Measurements from ENCODE around the gene SYNGR3. TPM values are rescaled to one million over a fixed set of nuclear protein-coding genes. Genes with fewer than 3 reads are reported as not detected.

Gene SYNGR3
- total and polyA plus RNA-seq, 2 of the 13 experiments (the other 11 are each of a cell fraction or from before 2014, with no cell fraction given): 0.97 to 5.7 TPM

GRCh38 chr16:1964506-1965395, 25.0 kb upstream of the SYNGR3 start, which contains the start of gene RPS2 (continued):
- TF ChIP-seq, protein P1, sequence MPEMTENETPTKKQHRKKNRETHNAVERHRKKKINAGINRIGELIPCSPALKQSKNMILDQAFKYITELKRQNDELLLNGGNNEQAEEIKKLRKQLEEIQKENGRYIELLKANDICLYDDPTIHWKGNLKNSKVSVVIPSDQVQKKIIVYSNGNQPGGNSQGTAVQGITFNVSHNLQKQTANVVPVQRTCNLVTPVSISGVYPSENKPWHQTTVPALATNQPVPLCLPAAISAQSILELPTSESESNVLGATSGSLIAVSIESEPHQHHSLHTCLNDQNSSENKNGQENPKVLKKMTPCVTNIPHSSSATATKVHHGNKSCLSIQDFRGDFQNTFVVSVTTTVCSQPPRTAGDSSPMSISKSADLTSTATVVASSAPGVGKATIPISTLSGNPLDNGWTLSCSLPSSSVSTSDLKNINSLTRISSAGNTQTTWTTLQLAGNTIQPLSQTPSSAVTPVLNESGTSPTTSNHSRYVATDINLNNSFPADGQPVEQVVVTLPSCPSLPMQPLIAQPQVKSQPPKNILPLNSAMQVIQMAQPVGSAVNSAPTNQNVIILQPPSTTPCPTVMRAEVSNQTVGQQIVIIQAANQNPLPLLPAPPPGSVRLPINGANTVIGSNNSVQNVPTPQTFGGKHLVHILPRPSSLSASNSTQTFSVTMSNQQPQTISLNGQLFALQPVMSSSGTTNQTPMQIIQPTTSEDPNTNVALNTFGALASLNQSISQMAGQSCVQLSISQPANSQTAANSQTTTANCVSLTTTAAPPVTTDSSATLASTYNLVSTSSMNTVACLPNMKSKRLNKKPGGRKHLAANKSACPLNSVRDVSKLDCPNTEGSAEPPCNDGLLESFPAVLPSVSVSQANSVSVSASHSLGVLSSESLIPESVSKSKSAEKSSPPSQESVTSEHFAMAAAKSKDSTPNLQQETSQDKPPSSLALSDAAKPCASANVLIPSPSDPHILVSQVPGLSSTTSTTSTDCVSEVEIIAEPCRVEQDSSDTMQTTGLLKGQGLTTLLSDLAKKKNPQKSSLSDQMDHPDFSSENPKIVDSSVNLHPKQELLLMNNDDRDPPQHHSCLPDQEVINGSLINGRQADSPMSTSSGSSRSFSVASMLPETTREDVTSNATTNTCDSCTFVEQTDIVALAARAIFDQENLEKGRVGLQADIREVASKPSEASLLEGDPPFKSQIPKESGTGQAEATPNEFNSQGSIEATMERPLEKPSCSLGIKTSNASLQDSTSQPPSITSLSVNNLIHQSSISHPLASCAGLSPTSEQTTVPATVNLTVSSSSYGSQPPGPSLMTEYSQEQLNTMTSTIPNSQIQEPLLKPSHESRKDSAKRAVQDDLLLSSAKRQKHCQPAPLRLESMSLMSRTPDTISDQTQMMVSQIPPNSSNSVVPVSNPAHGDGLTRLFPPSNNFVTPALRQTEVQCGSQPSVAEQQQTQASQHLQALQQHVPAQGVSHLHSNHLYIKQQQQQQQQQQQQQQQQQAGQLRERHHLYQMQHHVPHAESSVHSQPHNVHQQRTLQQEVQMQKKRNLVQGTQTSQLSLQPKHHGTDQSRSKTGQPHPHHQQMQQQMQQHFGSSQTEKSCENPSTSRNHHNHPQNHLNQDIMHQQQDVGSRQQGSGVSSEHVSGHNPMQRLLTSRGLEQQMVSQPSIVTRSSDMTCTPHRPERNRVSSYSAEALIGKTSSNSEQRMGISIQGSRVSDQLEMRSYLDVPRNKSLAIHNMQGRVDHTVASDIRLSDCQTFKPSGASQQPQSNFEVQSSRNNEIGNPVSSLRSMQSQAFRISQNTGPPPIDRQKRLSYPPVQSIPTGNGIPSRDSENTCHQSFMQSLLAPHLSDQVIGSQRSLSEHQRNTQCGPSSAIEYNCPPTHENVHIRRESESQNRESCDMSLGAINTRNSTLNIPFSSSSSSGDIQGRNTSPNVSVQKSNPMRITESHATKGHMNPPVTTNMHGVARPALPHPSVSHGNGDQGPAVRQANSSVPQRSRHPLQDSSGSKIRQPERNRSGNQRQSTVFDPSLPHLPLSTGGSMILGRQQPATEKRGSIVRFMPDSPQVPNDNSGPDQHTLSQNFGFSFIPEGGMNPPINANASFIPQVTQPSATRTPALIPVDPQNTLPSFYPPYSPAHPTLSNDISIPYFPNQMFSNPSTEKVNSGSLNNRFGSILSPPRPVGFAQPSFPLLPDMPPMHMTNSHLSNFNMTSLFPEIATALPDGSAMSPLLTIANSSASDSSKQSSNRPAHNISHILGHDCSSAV (CRISPR knock-in tag; IDR thresholded peaks at IDR 0.05; ENCODE audit: borderline replicate concordance): 0 out of 2 replicates have a peak, but pooled peaks have one; percentile 27
- TF ChIP-seq SNAI1 (CRISPR knock-in tag; IDR thresholded peaks at IDR 0.05; ENCODE audit: borderline replicate concordance): peak; percentile 73; the same call in 1 of the 2 replicates
- TF ChIP-seq NAIF1 (CRISPR knock-in tag; IDR thresholded peaks at IDR 0.05; ENCODE audit: borderline replicate concordance): no peak; the same call in 1 of the 2 replicates
- TF ChIP-seq ZNF749 (CRISPR knock-in tag; IDR thresholded peaks at IDR 0.05; ENCODE audit: borderline replicate concordance): 0 out of 2 replicates have a peak, but pooled peaks have one; percentile 80
- TF ChIP-seq, protein P2, sequence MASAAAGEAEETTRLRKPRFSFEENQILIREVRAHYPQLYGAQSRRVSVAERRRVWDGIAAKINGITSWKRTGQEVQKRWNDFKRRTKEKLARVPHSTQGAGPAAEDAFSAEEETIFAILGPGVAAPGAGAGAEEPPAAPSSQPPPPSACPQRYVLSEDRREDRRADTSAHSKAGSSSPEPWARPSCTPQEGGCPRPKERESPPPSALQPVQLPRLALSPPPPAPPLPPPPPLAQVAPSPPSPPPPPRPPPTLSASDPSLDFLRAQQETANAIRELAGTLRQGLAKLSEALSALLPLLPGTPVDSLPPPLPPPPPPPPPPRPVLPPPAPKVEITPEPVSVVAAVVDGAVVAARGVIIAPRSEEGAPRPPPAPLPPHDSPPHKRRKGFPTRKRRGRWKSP (CRISPR knock-in tag; IDR thresholded peaks at IDR 0.05): peak; percentile 73
- TF ChIP-seq FOXP1 (IDR thresholded peaks at IDR 0.05): no peak
- no peak for TF ChIP-seq FOXP1 (CRISPR knock-in tag; IDR thresholded peaks at IDR 0.05)
- TF ChIP-seq RARA (CRISPR knock-in tag; IDR thresholded peaks at IDR 0.05): 0 out of 2 replicates have a peak, but pooled peaks have one; percentile 26
- peak; percentile 67; the same call in 1 of the 2 replicates for TF ChIP-seq ZNF350 (CRISPR knock-in tag; IDR thresholded peaks at IDR 0.05; ENCODE audit: borderline replicate concordance, low read depth)
- TF ChIP-seq ZNF451 (CRISPR knock-in tag; IDR thresholded peaks at IDR 0.05): peak; percentile 59; the same call in 1 of the 2 replicates
- TF ChIP-seq ZBTB49 (CRISPR knock-in tag; IDR thresholded peaks at IDR 0.05; ENCODE audit: borderline replicate concordance): no peak
- TF ChIP-seq ATRX (CRISPR knock-in tag; IDR thresholded peaks at IDR 0.05; ENCODE audit: borderline replicate concordance): no peak
- TF ChIP-seq, protein P3, sequence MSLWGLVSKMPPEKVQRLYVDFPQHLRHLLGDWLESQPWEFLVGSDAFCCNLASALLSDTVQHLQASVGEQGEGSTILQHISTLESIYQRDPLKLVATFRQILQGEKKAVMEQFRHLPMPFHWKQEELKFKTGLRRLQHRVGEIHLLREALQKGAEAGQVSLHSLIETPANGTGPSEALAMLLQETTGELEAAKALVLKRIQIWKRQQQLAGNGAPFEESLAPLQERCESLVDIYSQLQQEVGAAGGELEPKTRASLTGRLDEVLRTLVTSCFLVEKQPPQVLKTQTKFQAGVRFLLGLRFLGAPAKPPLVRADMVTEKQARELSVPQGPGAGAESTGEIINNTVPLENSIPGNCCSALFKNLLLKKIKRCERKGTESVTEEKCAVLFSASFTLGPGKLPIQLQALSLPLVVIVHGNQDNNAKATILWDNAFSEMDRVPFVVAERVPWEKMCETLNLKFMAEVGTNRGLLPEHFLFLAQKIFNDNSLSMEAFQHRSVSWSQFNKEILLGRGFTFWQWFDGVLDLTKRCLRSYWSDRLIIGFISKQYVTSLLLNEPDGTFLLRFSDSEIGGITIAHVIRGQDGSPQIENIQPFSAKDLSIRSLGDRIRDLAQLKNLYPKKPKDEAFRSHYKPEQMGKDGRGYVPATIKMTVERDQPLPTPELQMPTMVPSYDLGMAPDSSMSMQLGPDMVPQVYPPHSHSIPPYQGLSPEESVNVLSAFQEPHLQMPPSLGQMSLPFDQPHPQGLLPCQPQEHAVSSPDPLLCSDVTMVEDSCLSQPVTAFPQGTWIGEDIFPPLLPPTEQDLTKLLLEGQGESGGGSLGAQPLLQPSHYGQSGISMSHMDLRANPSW (CRISPR knock-in tag; IDR thresholded peaks at IDR 0.05; ENCODE audit: borderline replicate concordance): peak; percentile 74; the same call in 1 of the 2 replicates

Measured in HepG2 (cell line).